VCaP (cell line): ENCODE measurements around the gene TBC1D9B.

Source experiments
- H3K27ac ChIP-seq: fragments of 450-650 bp; 2 replicates; pipeline ENCODE4 v1.5.1; 2017
- CTCF ChIP-seq: fragments of 450-650 bp; conservative IDR thresholded peaks from 2 replicates; pipeline ENCODE4 v1.5.1; 2017; ENCODE audit warnings: mild to moderate bottlenecking, moderate library complexity

The TBC1D9B gene

GRCh38 chr5:179875741-179876609 is 31.7 kb downstream of the TBC1D9B start:
- no peak overlapping the region for H3K27ac ChIP-seq
- no peak for TF ChIP-seq CTCF

GRCh38 chr5:179874536-179875292 is 33.0 kb downstream of the TBC1D9B start:
- no peak overlapping the region; the same call in 1 of the 2 replicates for H3K27ac ChIP-seq
- TF ChIP-seq CTCF: no peak

- TF ChIP-seq CTCF: no peak
- H3K27ac ChIP-seq: no peak overlapping the region; the same call in 1 of the 2 replicates
Measured at GRCh38 chr5:179874136-179874535, 33.6 kb downstream of the TBC1D9B start.

GRCh38 chr5:179873588-179874110 is 34.0 kb downstream of the TBC1D9B start:
- no peak overlapping the region; the same call in 1 of the 2 replicates for H3K27ac ChIP-seq
- no peak for TF ChIP-seq CTCF

GRCh38 chr5:179872828-179873575 is 34.7 kb downstream of the TBC1D9B start:
- peak overlapping the region; percentile 18; the same call in 1 of the 2 replicates for H3K27ac ChIP-seq
- TF ChIP-seq CTCF: no peak

GRCh38 chr5:179872055-179872827 is 35.5 kb downstream of the TBC1D9B start:
- no peak for TF ChIP-seq CTCF
- H3K27ac ChIP-seq: peak overlapping the region; percentile 18; the same call in 1 of the 2 replicates

GRCh38 chr5:179871533-179871932 is 36.2 kb downstream of the TBC1D9B start:
- peak overlapping the region; percentile 36; the same call in 1 of the 2 replicates for H3K27ac ChIP-seq
